ENCODE data around the gene EXOC4.

The EXOC4 gene

DNA sequence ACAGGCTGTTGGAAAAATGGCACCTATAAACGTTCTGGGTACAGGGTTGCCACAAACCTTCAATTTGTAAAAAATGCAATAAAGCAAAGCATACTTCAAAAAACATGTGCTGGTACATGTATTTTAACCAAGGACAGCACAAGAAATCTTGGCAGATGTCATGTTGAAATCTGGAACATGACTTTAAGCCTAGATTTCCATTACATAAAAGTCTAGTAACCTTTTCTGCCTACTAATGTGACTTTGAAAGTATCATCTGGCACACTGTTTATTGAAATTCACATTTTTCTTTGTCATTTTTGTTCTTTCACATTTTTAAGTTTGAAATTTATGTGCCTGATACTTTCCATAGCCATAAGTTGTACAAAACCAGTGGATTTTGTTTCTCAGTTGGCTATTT is 296.8 kb downstream of the EXOC4 start:
- no peak for DNase-seq (ENCODE audit: extremely low read depth, low read depth)
- TF ChIP-seq, protein P1, sequence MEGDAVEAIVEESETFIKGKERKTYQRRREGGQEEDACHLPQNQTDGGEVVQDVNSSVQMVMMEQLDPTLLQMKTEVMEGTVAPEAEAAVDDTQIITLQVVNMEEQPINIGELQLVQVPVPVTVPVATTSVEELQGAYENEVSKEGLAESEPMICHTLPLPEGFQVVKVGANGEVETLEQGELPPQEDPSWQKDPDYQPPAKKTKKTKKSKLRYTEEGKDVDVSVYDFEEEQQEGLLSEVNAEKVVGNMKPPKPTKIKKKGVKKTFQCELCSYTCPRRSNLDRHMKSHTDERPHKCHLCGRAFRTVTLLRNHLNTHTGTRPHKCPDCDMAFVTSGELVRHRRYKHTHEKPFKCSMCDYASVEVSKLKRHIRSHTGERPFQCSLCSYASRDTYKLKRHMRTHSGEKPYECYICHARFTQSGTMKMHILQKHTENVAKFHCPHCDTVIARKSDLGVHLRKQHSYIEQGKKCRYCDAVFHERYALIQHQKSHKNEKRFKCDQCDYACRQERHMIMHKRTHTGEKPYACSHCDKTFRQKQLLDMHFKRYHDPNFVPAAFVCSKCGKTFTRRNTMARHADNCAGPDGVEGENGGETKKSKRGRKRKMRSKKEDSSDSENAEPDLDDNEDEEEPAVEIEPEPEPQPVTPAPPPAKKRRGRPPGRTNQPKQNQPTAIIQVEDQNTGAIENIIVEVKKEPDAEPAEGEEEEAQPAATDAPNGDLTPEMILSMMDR (IDR thresholded peaks at IDR 0.05; ENCODE audit: low read depth, low read length), result no peak

DNA sequence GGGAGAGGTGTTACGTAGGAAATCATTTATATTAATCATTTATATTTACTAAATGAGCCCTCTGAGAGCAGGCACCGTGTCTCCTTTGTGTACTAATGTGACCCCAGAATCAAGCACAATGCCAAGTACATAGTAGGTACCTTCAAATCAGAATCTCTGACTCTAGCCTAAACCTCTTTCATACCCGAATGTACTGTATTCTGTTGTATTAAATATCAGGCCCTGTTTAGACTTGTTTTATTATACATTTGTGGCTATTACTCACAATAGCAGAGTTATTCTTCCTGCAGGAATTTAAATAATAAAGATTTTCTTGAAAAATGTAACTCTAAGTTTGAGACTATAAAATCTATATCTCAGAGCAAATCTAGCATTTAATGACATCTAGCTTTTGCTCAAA is 297.3 kb downstream of the EXOC4 start:
- DNase-seq (ENCODE audit: extremely low read depth, low read depth), result no peak
- TF ChIP-seq, protein P1 (IDR thresholded peaks at IDR 0.05; ENCODE audit: low read depth, low read length), result no peak

DNA sequence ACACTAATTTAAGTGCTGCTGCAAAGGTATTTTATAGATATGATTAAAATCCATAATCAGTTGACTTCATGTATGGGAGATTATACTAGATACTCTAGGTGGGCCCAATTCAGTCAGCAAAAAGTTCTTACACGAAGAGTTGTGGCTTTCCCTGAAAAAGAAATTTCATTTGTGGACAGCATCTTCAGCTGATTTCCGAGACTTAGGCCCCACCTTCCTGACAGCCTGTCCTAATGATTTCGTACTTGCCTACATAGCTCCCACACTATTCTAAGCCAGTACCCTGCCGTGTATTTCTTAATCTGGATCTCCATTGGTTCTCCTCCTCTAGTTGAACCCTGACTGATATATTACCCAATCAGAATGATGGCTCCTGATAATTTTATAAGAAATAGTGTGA is 297.9 kb downstream of the EXOC4 start:
- TF ChIP-seq, protein P1 (IDR thresholded peaks at IDR 0.05; ENCODE audit: low read depth, low read length), result no peak

DNA sequence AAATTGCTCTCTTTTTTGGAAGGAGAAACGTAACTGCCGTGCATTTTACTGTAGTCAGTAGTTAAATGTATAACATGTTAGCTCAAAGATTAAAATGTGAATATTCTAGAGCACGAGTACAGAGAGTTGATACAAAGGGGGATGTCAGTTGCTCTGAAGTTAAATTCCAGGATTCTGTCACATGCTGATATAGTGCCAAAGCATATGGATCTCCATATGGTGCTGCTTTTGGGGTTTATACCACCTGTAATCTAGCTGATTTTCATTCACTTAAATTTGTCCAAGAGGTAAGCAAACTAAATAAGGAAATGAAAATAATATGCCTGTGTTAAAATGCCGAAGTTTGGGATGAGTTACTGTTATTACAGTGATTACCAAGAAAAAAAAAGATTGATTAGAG is 298.6 kb downstream of the EXOC4 start:
- TF ChIP-seq, protein P1 (IDR thresholded peaks at IDR 0.05; ENCODE audit: low read depth, low read length), result no peak
- DNase-seq (ENCODE audit: extremely low read depth, low read depth), result no peak

More for the DNA sequence above, 297.9 kb downstream of the EXOC4 start:
- DNase-seq (ENCODE audit: extremely low read depth, low read depth), result no peak

DNA sequence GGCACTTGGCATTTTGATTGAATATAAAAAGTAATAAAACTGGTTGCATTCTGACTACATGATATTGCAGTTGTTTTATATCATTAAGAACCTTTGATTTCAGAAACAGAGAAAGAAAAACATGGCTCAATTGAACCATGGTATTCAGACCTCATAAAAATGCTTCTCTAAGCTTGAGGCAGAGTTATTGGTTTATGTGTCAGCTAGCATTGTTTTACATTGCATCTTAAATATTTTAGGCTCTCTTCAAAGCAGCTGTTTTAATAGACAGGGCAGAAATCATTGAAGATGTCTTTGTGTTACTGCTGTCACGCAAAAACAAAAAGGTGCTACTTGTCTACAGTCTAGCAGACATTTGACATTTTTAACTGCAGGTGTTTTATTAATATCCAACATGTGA is 299.2 kb downstream of the EXOC4 start:
- DNase-seq (ENCODE audit: extremely low read depth, low read depth), result no peak
- TF ChIP-seq, protein P1 (IDR thresholded peaks at IDR 0.05; ENCODE audit: low read depth, low read length), result no peak

DNA sequence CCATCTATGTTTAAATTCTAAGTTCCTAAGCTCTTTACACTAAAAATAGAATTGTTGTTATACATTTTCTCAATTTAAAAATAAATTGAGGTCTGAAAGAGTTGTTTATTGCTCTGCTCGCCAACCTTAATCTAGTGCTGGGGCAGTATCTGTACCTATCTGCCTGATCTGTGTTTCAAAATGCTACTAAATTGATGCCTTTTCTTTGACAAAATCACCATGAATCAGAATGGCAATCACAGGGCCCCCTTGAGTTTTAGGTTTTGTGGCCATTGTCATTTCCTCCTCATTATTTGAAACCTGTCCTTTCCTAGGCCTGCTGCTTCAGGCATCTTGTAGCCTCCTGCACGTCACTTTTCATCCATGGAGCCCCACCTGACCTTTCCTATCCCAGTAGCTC is 301.5 kb downstream of the EXOC4 start:
- TF ChIP-seq, protein P1 (IDR thresholded peaks at IDR 0.05; ENCODE audit: low read depth, low read length), result no peak
- no peak for DNase-seq (ENCODE audit: extremely low read depth, low read depth)

DNA sequence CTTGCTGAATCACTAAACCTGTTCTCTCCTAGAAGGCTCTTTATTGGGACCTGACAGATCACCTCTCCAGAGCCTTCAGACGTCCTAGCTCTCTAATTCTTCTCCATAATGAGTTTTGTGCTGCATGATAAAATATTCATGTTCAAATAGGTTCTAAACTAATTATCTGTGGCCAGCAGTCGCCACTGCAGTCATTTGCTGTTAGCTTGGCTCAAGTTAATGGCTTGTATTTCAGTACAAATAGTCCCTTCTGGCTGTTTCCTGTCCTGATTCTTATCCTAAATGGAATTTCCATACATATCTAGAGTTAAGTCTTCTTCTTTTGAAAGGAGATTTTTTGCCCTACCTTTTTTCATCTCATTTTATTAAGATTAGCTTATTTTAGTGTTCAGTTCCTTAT is 303.2 kb downstream of the EXOC4 start:
- DNase-seq (ENCODE audit: extremely low read depth, low read depth), result no peak

More for the DNA sequence above, 303.2 kb downstream of the EXOC4 start:
- TF ChIP-seq, protein P1 (IDR thresholded peaks at IDR 0.05; ENCODE audit: low read depth, low read length), result no peak

Data from AG09319 (cell line).